Camera-type eye (tissue), 1 donor: ENCODE measurements around the gene TAF11. TPM values are rescaled to one million over a fixed set of nuclear protein-coding genes. Genes with fewer than 3 reads are reported as not detected.

ENCODE experiments used
- total RNA-seq: library from RNA; depleted of rRNA; stranded (reverse); fragments of >200 nt; gene quantifications from one replicate; pipeline ENCODE4 v1.2.3, GENCODE V29; 2014

Gene TAF11
- total RNA-seq, result 33.5 TPM

GRCh38 chr6:34887753-34888513 is at the start of gene TAF11:
Gene TAF11 (minus strand): TSS chr6:34888042. CDS start chr6:34887957, 85 bp downstream.

GRCh38 chr6:34888874-34889555 is 1.2 kb upstream of the TAF11 start, which contains the start of gene ANKS1A:
Gene ANKS1A (plus strand): TSS chr6:34889255. CDS start chr6:34889403, 148 bp downstream.

Other genes starting within 250 kb of the TAF11 start
- gene ILRUN, start 191.3 kb downstream of the TAF11 start, total RNA-seq, result 48.4 TPM
- gene SNRPC, start 130.5 kb downstream of the TAF11 start, total RNA-seq, result 26.2 TPM
- 16.9 TPM for gene BLTP3A, start 96.0 kb downstream of the TAF11 start, total RNA-seq
- 41.0 TPM for gene ANKS1A, start 1.2 kb upstream of the TAF11 start, total RNA-seq